CD4-positive, alpha-beta T cell treated with Interleukin-15 for 1 hour (primary cell): ENCODE measurements around the gene PTGR2.
A peak's percentile ranks its signal among the peaks of the same experiment; 100 is the strongest.
"Not testable (repeated sequence)": the region's sequence is repeated elsewhere in the genome, so short reads cannot be mapped to it uniquely, and the experiment has no call there.

Experiments used
- DNase-seq: peaks from one replicate; pipeline ENCODE4 v3.0.0-alpha.2; 2020

PTGR2 gene

DNA sequence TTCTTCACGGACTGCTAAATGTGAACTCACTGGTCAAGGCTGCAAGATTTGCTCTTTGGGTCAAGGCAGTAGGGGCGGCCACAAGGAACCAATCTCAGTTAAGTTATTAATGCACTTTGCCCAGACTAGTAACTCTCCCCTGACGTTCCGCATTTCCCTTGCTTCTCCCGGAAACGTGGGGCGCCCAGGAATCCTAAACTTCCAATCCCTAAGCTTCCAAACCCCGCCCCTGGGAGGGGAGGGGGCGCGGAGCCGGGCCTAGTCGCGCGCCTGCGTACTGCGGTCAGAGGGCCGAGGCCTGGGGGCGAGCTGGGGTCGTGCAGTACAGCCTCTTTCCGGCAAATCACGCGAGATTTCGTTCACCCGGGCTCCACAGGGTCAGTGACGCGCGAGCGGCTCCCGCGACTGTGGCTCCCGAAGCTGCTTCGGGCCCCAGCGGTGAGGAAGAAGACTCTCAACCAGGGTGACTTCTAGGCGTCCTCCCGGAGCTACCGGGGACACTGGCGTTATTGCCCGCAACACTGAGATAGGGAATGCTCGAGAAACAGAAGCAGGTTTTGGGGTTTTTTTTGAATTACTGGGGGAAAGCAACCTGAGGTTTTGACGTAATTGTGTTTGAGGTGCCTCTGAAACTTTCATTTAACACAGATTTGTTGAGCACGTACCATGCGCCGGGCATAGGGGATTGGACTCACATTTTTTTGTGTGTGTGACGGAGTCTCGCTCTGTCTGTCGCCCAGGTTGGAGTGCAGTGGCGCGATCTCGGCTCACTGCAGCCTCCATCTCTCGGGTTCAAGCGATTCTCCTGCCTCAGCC lies at the start of gene PTGR2:
PTGR2 (plus strand) TSS at position 265 of the 816 bp plus-strand sequence. CDS start 7,032 bp downstream, outside the sequence.
- peak; percentile 96 for DNase-seq

DNA sequence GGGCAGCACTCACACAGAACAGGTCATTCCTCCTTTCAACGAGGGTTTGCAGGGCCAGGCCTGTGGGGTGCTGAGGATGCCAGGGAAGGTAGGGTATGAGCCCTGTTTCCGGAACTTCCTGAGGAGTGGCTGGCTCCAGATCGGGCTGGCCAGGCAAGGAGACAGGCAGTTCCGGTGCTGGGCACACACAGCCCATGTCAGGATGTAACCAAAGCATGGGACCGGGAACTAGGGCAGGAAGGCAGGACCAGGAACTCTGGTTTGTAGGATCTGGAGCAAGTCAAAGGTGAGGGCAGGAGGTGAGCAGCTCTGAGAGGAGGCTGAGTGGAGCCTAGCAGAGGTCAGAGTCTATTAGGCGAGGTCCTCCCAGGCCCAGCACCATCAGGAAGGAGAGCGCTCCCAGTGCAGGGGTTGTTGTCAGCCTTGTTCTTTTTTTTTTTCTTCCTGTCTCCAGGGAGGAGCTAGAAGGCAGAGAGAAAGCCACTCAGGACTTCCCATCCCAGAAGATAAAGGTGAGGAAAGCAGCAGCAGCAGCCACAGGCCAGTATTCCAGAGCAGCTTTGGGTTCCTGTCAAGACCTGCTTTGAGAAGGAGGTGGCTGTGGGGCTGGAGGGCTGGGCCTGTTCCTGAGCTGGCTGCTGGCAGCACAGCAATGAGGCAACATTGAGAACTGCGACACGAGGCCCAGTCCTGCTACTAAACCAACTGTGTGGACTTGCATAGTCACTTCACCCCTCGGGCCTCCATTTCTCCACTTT lies 49.0 kb upstream of the PTGR2 start:
- DNase-seq = no peak

DNA sequence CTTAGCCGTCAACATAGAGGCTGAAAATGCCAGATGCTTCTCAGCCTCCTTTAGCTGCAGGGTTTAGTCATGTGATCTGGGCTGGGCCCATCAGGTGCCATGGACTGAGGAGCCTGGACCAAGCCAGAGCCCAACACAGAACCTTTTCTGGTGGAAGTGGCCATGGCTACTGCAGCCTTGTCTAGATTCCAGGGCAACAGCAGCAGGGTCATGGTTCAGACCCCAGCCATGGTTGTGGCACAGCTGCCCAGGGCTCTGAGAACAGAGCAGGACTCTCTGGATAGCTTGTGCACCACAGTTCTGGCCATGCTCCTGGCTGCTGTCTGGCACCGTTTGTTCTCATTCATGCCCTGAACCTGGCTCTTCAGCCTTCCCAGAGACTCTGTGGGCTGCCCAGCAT lies 47.0 kb upstream of the PTGR2 start:
- DNase-seq = no peak

DNA sequence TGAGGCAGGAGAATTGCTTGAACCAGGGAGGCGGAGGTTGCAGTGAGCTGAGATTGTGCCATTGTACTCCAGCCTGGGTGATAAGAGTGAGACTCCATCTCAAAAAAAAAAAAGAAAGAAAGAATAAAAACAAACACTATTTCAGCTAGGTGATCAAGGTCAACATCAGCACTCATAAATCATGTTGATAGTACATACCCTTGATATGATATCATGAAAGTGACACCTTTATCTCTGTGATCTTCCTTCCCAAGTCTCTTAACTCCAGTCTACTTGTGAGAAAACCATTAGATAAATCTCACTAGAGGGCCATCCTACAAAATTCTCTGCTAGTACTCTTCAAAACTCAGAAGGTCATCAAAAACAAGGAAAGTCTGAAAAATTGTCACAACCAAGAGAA lies 44.2 kb upstream of the PTGR2 start:
- no peak for DNase-seq

DNA sequence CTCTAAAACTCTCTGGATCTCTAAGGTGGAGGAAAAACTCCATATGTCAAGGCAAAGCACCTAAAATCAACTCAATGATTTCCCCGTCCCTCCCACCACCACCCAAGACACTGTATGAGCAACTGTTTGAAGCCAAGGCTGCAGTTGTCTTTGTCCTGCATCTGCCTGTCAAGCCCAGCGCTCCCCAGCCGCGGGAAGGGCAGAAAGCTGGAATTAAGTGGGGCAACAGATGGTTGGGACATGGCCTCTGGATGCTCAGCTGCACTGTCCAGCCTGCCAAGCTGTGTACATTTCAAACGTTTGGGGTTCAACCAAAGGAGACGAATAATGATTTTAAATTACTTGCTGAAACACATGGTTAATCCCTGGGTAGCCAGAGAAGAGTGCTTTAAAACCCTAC lies 42.2 kb upstream of the PTGR2 start:
- no peak for DNase-seq

DNA sequence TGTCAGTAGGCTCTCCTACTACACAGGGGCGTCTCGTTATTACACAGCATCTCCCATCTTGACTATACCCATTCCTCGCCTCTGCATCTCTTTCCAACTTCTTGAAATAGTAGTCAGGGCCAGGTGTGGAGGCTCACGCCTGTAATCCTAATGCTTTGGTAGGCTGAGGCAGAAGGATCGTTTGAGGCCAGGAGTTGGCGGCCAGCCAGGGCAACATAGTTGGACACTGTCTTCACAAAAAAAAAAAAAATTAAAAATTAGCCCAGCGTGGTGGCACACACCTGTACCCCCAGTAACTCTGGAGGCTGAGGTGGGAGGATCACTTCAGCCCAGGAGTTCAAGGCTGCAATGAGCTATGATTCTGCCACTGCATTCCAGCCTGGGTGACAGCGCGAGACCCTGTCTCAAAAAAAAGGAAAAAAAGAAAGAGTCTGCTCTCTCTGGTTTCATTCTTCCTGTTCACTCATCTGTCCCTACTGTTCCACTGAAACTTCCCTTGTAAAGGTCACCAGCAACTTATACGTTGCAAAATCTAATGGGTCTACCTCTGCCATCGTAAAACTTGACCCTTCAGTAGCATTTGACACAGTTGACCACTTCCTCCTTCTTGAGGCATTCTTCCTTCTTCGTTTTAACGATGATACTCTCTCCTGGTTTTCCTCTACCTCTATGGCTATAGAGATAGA lies 41.0 kb upstream of the PTGR2 start:
- DNase-seq = no peak

DNA sequence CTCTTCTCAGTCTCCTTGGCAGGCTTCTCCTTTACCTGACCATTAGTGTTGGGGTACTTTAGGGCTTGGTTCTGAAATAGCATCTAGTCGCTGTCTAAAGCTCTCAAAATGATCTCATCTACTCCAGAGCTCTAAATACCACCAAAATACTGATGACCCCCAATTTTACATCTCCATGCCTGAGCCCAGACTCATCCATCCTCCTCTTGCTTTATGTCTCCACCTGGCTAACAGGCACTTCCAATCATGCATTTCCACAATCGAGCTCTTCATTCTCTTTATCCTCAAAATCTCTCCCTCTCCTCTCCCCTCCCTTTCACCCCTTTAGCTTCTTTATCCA lies 40.5 kb upstream of the PTGR2 start:
- no peak for DNase-seq

DNA sequence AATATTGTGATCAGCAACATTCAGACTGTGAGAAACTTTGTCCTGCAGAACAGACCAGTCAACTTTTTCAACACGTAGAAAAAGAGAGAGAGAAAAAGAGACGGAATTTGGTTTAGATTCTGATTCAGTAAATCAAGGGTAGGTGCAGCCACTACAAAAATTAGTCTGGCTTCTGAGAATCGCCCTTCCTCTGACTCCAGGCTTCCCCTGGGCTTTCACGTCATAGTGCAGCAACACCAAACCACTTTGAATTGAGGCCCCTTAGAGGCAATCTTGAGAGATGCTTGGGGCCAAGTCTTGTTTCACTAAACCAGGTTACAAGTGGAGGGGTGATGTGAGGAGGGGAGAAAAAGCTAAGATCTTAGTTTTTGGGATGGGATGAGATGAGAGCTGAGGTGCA lies 37.5 kb upstream of the PTGR2 start:
- no peak for DNase-seq

DNA sequence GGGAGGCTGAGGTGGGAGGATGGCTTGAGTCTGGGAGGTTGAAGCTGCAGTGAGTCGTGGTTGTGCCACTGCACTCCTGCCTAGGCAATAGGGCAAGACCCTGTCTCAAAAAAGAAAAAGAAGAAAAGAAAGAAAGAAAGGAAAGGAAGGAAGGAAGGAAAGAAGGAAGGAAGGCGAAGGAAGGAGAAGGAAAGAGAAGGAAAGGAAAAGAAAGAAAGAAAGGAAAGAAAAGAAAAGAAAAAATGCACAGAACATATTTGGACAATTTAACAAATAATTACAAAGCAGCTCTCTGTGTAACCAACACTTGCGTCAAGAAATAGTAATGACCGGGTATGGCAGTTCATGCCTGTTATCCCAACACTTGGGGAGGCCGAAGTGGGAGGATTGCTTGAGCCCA lies 35.8 kb upstream of the PTGR2 start:
- DNase-seq = no peak

DNA sequence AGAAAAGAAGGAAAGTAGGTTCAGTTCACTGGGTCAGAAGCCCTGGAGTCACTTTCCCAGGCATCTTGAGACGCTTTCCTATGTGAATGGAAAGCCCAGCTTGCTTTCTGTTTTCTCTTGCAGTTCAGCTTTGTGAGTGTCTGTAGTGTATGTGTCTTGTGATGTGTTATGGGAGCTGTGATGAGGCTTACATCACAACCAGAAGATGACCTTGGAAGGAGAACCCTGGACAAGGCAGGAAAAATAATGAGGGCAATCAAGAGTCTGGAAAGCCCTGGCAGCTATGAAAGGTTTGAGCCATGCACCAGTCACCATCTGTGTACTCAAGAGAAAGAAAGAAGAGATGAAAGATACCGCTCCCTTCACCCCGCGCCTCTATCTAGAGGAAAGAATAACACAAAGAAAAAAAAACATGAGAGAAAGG lies 35.2 kb upstream of the PTGR2 start:
- DNase-seq = no peak

DNA sequence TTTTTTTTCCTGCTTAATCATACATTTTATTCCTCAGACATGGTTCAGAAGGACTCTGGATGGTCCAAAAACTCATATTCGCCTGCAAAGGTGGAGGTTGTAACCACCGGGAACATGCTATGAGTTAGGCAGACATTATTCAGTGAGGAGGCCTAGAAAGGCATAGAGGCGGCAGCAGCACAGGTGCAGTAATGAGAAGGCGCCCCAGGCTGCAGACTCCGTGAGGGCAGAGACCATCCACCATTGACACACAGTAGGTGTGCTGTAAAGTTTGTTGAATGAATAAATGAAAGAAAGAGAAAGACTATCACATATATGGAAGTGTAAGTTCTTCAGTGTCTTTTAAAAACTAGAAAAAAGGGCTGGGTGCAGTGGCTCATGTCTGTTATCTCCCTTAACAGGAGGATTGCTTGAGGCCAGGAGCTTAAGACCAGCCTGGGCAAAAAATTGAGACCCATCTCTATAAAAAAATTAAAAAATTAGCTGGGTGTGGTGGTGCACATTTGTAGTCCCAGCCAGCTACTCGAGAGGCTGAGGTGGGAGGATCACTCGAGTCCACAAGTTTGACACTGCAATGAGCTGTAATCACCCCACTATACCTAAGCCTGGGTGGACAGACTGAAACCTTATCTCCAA lies 34.5 kb upstream of the PTGR2 start:
- DNase-seq = no peak

DNA sequence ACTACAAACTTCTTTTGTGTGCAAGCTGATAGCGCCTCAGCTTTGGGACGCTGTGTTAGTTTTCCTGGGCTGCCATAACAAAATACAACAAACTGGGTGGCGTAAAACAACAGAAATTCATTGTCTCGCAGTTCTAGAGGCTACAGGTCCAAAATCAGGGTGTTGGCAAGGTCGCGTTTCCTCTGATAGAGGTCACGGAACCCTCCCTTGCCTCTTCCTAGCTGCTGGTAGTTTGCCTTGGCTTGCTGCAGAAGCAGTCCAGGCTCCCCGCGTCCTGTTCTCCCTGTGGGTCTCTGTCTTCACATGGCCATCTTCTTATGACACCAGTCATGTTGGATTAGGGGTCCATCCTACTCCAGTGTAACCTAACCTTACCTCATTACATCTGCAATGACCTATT lies 32.8 kb upstream of the PTGR2 start:
- no peak for DNase-seq

DNA sequence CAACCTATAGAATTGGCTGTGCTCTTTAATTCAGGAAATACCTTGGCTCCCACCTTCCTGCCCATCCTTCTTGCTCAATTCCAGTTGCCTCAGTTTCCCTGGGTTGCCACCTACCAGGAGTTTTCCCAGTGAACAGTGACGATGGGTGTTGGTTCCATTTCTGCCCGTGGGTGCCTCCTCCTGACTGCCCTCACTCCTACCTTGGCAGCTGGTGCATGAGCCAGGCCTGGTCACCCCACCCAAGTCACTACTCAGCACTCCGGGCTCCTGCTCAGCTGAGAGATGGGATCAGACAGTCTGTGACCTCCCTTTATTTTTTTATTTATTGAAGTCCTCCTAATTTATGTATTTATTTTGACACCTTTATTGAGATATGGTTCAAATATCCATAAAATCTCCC lies 31.0 kb upstream of the PTGR2 start:
- no peak for DNase-seq

DNA sequence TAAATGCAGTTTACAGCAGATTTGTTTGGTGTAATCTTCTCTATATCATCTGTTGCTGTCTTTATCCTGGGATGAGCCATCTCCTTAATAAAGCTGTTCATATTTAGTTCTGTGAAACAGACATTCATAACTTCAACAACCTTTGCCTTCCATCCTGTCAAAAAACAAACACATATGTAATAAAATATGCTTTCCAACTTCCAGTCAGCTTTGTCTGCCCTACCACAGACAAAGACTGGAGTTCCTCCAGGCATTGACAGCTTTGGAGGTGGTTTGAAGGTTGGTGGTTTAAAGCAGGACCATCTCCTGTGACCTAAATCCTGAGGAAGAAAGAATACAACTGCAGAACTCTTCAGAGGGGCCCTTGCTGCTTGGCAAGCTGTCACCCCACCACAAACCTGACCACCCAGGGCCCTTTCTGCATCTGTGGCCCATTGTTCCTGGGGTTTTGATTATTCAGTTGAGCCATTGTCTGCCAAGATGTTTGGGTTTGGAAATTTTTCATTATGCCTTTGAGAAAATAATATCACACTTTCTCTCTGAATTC lies 28.2 kb upstream of the PTGR2 start:
- no peak for DNase-seq

DNA sequence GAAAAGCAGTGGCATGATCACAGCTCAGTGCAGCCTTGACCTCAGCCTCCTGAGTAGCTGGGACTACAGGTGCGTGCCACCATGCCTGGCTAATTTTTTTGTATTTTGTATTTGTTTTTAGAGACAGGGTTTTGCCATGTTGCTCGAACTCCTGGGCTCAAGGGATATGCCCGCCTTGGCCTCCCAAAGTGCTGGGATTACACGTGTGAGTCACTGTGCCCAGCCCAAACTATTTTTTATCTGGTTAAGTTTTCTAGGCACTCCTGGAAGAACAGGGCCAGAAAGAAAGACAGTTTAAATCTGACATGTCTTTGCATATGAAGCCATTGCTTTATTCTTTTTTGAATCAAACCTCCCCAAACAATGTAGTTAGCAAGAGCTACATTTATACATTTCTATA lies 27.5 kb upstream of the PTGR2 start:
- no peak for DNase-seq

DNA sequence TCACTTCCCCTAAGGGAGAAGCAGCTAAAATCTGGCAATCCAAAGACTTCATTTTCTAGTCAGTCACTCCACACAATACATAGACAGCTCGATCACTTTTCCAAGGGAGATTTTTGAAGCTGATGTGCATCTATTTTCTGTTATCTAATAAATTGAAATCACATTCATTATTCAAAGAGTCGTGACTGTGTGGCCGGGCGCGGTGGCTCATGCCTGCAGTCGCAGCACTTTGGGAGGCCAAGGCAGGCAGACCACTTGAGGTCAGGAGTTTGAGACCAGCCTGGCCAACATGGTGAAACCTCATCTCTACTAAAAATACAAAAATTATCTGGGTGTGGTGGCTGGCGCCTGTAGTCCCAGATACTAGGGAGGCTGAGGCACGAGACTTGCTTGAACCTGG lies 27.1 kb upstream of the PTGR2 start:
- no peak for DNase-seq

DNA sequence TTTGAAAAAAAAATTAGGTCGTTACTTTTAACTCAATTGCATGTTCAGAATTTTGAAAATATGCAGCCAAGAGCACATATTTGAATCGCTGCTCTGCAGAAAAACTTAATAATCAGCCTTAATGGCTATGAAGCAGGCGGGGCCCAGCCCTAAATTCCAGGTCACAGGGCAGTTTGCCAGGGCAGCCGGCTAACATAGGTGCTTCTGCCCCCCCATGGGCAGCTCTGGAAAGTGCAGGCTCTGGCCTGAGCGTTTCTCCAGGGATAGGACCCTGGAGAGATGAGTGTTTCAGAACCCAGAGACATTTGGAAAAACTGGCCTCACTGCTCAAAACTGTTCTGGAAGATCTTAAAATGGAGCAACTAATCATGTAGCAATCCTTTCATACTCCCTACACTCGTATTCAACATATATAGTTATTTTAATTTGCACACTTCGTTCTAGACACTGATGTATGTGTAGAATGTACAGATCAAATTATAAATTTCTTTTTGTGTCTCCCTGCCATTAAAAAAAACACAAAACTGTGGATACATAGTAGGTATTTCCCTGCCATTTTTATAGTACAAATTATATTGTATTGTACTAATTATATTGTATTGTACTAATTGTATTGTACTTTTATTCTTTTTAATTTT lies 26.0 kb upstream of the PTGR2 start:
- peak; percentile 78 for DNase-seq

DNA sequence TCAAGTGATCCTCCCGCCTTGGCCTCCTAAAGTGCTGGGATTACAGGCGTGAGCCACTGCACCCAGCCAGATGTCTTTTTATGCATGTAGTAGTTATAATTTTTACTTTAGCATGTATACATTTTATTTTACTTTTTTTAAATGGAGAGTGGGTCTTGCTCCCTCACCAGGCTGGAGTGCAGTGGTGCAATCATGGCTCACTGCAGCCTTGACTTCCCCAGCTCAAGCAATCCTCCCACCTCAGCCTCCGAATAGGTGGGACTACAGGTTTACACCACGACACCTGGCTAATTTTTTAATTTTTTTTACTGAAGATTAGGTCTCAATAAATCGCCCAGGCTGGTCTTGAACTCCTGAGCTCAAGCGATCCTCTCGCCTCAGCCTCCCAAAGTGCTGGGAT lies 24.4 kb upstream of the PTGR2 start:
- not testable (repeated sequence) for DNase-seq

DNA sequence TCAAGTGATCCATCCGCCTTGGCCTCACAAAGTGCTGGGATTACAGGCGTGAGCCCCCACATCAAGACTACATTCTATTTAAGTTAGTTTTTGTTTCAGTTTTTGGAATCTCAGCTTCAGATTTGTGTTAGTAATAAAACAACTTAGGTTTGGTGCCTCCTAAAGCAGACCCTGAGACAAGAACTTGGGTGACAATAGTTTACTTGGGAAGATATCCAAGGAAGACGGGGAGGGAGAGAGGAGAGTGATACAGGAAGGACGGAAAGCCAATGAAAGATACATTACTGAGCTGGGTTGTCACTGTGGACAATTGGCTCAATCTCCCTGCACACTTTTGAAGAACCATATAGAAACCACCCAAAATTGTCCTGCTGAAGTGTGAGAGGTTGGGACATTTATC lies 22.6 kb upstream of the PTGR2 start:
- DNase-seq = no peak

DNA sequence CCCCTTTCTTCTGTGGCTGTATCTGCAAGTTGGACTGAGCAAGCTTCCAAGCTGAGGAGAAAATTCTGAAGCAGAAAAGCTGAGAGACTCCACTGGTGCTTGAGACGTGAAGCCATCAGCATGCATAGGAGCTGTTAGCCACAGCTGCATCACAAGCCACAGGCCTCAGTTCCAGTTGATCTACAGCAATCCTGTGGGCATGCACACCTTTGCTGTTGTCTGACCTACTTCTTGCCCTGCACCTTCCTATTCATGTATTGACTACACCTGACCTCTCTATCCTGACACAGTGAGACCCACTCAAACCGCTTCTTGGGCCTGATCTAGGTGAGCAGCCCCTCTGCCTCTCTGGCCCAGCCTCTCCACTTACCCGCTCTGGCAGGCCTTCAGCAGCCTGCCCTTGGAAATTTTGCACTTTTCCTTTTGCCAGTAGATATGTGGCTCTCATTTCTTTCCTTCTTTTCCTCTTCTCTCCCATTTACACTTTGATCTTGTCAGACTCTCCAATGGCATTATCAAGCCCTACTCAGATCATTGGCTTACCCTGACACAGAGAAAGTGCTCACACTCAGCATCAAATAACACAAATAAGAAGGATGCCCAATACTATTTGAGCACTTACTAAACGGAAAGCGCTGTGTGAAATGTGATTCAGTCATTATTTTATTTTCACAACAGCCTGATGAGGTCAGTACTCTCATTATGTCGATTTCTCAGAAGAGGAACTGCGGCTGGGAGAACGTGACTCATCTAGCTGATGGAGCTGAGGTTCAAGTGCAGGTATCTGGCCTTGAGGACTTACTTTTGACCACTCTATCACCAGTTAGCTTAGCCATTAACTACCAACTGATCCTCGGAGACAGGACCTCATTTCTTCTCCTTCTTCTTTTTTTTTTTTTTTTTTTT lies 21.9 kb upstream of the PTGR2 start:
- DNase-seq = peak; percentile 52

DNA sequence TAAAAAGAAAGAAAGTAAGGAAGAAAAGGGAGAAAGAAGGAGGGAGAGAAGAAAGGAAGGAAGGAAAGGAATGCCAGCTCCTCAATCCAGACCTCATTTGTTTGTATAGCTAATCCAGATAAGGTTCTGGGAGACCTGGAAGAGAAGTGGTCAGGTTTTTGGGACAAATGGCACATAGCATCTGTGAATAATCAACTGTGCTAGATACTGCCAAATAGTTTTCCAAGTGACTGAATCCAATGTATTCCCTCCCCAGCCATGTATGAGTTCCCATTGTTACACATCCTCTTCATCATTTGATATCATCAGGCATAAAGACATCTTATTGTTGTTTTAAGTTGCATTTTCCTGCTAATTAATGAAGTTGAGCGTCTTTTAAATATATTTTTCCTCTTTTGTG lies 18.6 kb upstream of the PTGR2 start:
- no peak for DNase-seq
